Frontal cortex (tissue), 4 donors: ENCODE measurements around the gene BACH2. TPM values are rescaled to one million over a fixed set of nuclear protein-coding genes. Genes with fewer than 3 reads are reported as not detected.
"Not testable (repeated sequence)": the region's sequence is repeated elsewhere in the genome, so short reads cannot be mapped to it uniquely, and the experiment has no call there.

Source experiments
- DNase-seq, 2 donors: peaks; one replicate each; pipeline ENCODE4 v3.0.0; 2012; ENCODE audit warnings: low spot score in 2 of 2
- FAIRE-seq: peaks from 2 replicates; lab custom pipeline; 2012; peaks lifted over from hg19 to GRCh38; lab: Jason Lieb, UNC
- total RNA-seq: library from RNA; depleted of rRNA; stranded (reverse); fragments of >200 nt; gene quantifications from one replicate; pipeline ENCODE4 v1.2.3, GENCODE V29; 2014
- donor health status: control.
- donor health status: control.
- donor health status: control.

The BACH2 gene
- total RNA-seq, 1 donor from 2014 or later, result 48.9 TPM

GRCh38 chr6:90169374-90169773 is 127.3 kb downstream of the BACH2 start:
- DNase-seq (no peak), FAIRE-seq (no peak)

- FAIRE-seq (no peak), DNase-seq (no peak)
These were observed 127.9 kb downstream of the BACH2 start for GRCh38 chr6:90168693-90169131.

GRCh38 chr6:90167514-90168379 is 128.9 kb downstream of the BACH2 start:
- FAIRE-seq (no peak), DNase-seq (no peak)

GRCh38 chr6:90166155-90166924 is 130.3 kb downstream of the BACH2 start:
- DNase-seq, FAIRE-seq: not testable (repeated sequence)

GRCh38 chr6:90162648-90163387 is 133.8 kb downstream of the BACH2 start:
- DNase-seq, result no peak

GRCh38 chr6:90160013-90160412 is 136.6 kb downstream of the BACH2 start:
- FAIRE-seq (no peak), DNase-seq (peak in 1 of 2 donors; percentile 10)

More at GRCh38 chr6:90162648-90163387, 133.8 kb downstream of the BACH2 start:
- FAIRE-seq, result no peak

GRCh38 chr6:90159452-90159851 is 137.2 kb downstream of the BACH2 start:
- FAIRE-seq (no peak), DNase-seq (no peak)

GRCh38 chr6:90158936-90159335 is 137.7 kb downstream of the BACH2 start:
- DNase-seq (no peak), FAIRE-seq (no peak)

GRCh38 chr6:90157441-90157840 is 139.2 kb downstream of the BACH2 start:
- DNase-seq (no peak), FAIRE-seq (no peak)

- DNase-seq, result no peak
- no peak for FAIRE-seq
These were observed 139.8 kb downstream of the BACH2 start for GRCh38 chr6:90156861-90157260.

GRCh38 chr6:90154755-90155470 is 141.7 kb downstream of the BACH2 start:
- DNase-seq (no peak), FAIRE-seq (no peak)

- DNase-seq (no peak), FAIRE-seq (peak; percentile 58)
These were observed 144.8 kb downstream of the BACH2 start for GRCh38 chr6:90151576-90152422.

GRCh38 chr6:90149280-90149679 is 147.4 kb downstream of the BACH2 start:
- FAIRE-seq (no peak), DNase-seq (no peak)

- no peak for FAIRE-seq
- no peak for DNase-seq
These were observed 147.8 kb downstream of the BACH2 start for GRCh38 chr6:90148867-90149266.

- FAIRE-seq (no peak), DNase-seq (no peak)
These were observed 149.6 kb downstream of the BACH2 start for GRCh38 chr6:90146921-90147649.

GRCh38 chr6:90146024-90146423 is 150.6 kb downstream of the BACH2 start:
- FAIRE-seq (no peak), DNase-seq (no peak)

GRCh38 chr6:90144928-90145555 is 151.6 kb downstream of the BACH2 start:
- FAIRE-seq, result no peak
- no peak for DNase-seq

GRCh38 chr6:90144396-90144795 is 152.2 kb downstream of the BACH2 start:
- DNase-seq (no peak), FAIRE-seq (no peak)
